HepG2 (cell line): ENCODE data around the gene NAGA. TPM values are rescaled to one million over a fixed set of nuclear protein-coding genes. Genes with fewer than 3 reads are reported as not detected.
A peak's percentile ranks its signal among the peaks of the same experiment; 100 is the strongest.

Experiments used
- ARID5B ChIP-seq: IDR thresholded peaks from 2 replicates; pipeline ENCODE4 v1.4.0; 2020; ENCODE audit warnings: mild to moderate bottlenecking, missing genetic modification reagents
- ESRRA ChIP-seq: sonication (generic); formaldehyde crosslinking; IDR thresholded peaks from 2 replicates; pipeline ENCODE4 v1.5.1; 2020; ENCODE audit warnings: mild to moderate bottlenecking, low read depth, missing genetic modification reagents
- ETS1 ChIP-seq: sonication (generic); formaldehyde crosslinking; IDR thresholded peaks from 2 replicates; pipeline ENCODE4 v1.4.0; 2020; ENCODE audit warnings: missing genetic modification reagents
- FLYWCH1 ChIP-seq: sonication (generic); formaldehyde crosslinking; IDR thresholded peaks from 2 replicates; pipeline ENCODE4 v1.8.1; 2023; ENCODE audit warnings: mild to moderate bottlenecking, missing genetic modification reagents
- FOXA3 ChIP-seq: IDR thresholded peaks from 2 replicates; pipeline ENCODE4 v1.6.1; 2016; ENCODE audit warnings: missing genetic modification reagents, missing compliant biosample characterization
- MLX ChIP-seq: IDR thresholded peaks from 2 replicates; pipeline ENCODE4 v1.6.1; 2016
- NAIF1 ChIP-seq: sonication (generic); formaldehyde crosslinking; IDR thresholded peaks from 2 replicates; pipeline ENCODE4 v1.5.0; 2020; ENCODE audit warnings: mild to moderate bottlenecking, missing genetic modification reagents, borderline replicate concordance
- NONO ChIP-seq, 2 experiments: fragments of 450-650 bp in 1 of 2; sonication (generic) in 1 of 2; formaldehyde crosslinking in 1 of 2; IDR thresholded peaks in 1 of 2; conservative IDR thresholded peaks in 1 of 2; 2 replicates each; pipeline versions ENCODE4 v1.6.1 to v1.8.0; 2017 to 2022; ENCODE audit warnings: mild to moderate bottlenecking in 1 of 2, missing genetic modification reagents in 1 of 2, moderate library complexity in 1 of 2
- PITX1 ChIP-seq: sonication (generic); formaldehyde crosslinking; IDR thresholded peaks from 2 replicates; pipeline ENCODE4 v1.5.1; 2020; ENCODE audit warnings: mild to moderate bottlenecking, missing genetic modification reagents
- PPARG ChIP-seq: conservative IDR thresholded peaks from 2 replicates; pipeline ENCODE4 v1.6.1; 2016; ENCODE audit warnings: missing biosample characterization, missing genetic modification reagents
- REL ChIP-seq: sonication (generic); formaldehyde crosslinking; conservative IDR thresholded peaks from 2 replicates; pipeline ENCODE4 v1.8.0; 2022; ENCODE audit warnings: mild to moderate bottlenecking, missing genetic modification reagents, moderate library complexity
- ZBTB38 ChIP-seq: sonication (generic); formaldehyde crosslinking; IDR thresholded peaks from 2 replicates; pipeline ENCODE4 v1.5.1; 2020; ENCODE audit warnings: mild to moderate bottlenecking, missing genetic modification reagents
- ZFP90 ChIP-seq: sonication (generic); formaldehyde crosslinking; IDR thresholded peaks from 2 replicates; pipeline ENCODE4 v1.8.0; 2022; ENCODE audit warnings: missing genetic modification reagents, mild to moderate bottlenecking, inconsistent platforms, borderline replicate concordance
- ZNF230 ChIP-seq: sonication (generic); formaldehyde crosslinking; IDR thresholded peaks from 2 replicates; pipeline ENCODE4 v1.4.0; 2020; ENCODE audit warnings: mild to moderate bottlenecking, missing genetic modification reagents
- ZNF275 ChIP-seq: sonication (generic); formaldehyde crosslinking; IDR thresholded peaks from 2 replicates; pipeline ENCODE4 v1.8.0; 2022; ENCODE audit warnings: missing genetic modification reagents, mild to moderate bottlenecking, inconsistent platforms, borderline replicate concordance
- ZNF350 ChIP-seq: sonication (generic); formaldehyde crosslinking; IDR thresholded peaks from 2 replicates; pipeline ENCODE4 v1.4.0; 2020; ENCODE audit warnings: mild to moderate bottlenecking, low read depth, missing genetic modification reagents, borderline replicate concordance
- ZNF510 ChIP-seq: sonication (generic); formaldehyde crosslinking; IDR thresholded peaks from 2 replicates; pipeline ENCODE4 v1.4.0; 2020; ENCODE audit warnings: low read depth, mild to moderate bottlenecking, missing genetic modification reagents
- ZNF607 ChIP-seq: sonication (generic); formaldehyde crosslinking; IDR thresholded peaks from 2 replicates; pipeline ENCODE4 v1.5.1; 2020; ENCODE audit warnings: missing genetic modification reagents, mild to moderate bottlenecking, borderline replicate concordance
- ZNF616 ChIP-seq: sonication (generic); formaldehyde crosslinking; IDR thresholded peaks from 2 replicates; pipeline ENCODE4 v1.5.0; 2020; ENCODE audit warnings: low read depth, mild to moderate bottlenecking, missing genetic modification reagents
- ZNF776 ChIP-seq: sonication (generic); formaldehyde crosslinking; IDR thresholded peaks from 2 replicates; pipeline ENCODE4 v1.4.0; 2020; ENCODE audit warnings: mild to moderate bottlenecking, missing genetic modification reagents
- polyA plus RNA-seq, 8 experiments: library from polyadenylated mRNA; depleted of rRNA in 3 of 8; stranded (reverse) in 7 of 8; unstranded in 1 of 8; fragments of >200 nt; fragmentation: Illumina TruSeq in 4 of 8; extraction: Trizol in 4 of 8; gene quantifications; 2 replicates each; pipeline versions ENCODE4 v1.2.1 to v1.2.3, GENCODE V29; 2011 to 2016; ENCODE audit warnings: low read depth in 4 of 8, missing spikeins in 1 of 8, mixed read lengths in 1 of 8; ENCODE audit not compliant: insufficient read depth in 1 of 8
- total RNA-seq, 5 experiments: library from RNA; depleted of rRNA; stranded (reverse); fragments of >200 nt; fragmentation: Illumina TruSeq; extraction: Trizol; gene quantifications; 2 replicates each; pipeline ENCODE4 v1.2.3, GENCODE V29; 2016; ENCODE audit warnings: low read depth in 1 of 5

Gene NAGA
- total and polyA plus RNA-seq, 2 of the 13 experiments (the other 11 are each of a cell fraction or from before 2014, with no cell fraction given), result 15.1 to 23.4 TPM

- TF ChIP-seq ETS1 (CRISPR knock-in tag) (peak; percentile 76), ZNF275 (CRISPR knock-in tag) (peak; percentile 82; the same call in 1 of the 2 replicates), ZNF776 (peak; percentile 70; the same call in 1 of the 2 replicates), NONO (IDR thresholded peaks at IDR 0.05) (no peak), NONO (CRISPR knock-in tag; conservative IDR thresholded peaks at IDR 0.05) (peak; percentile 75), FLYWCH1 (no peak), REL (no peak), ARID5B (CRISPR knock-in tag) (peak; percentile 65), ZNF230 (CRISPR knock-in tag) (peak; percentile 29; the same call in 1 of the 2 replicates), ZBTB38 (CRISPR knock-in tag) (no peak; the same call in 1 of the 2 replicates), PITX1 (peak; percentile 33; the same call in 1 of the 2 replicates), ZFP90 (peak; percentile 97), ZNF350 (CRISPR knock-in tag) (peak; percentile 78; the same call in 1 of the 2 replicates), PPARG (CRISPR knock-in tag) (peak; percentile 57; the same call in 1 of the 2 replicates), FOXA3 (CRISPR knock-in tag) (peak; percentile 40; the same call in 1 of the 2 replicates), ZNF616 (CRISPR knock-in tag) (0 out of 2 replicates have a peak, but pooled peaks have one; percentile 73), ZNF510 (CRISPR knock-in tag) (peak; percentile 92), ESRRA (CRISPR knock-in tag) (peak; percentile 66; the same call in 1 of the 2 replicates), MLX (no peak), ZNF607 (CRISPR knock-in tag) (peak; percentile 87; the same call in 1 of the 2 replicates), NAIF1 (no peak)
Observed at GRCh38 chr22:42090596-42091454, 20.2 kb upstream of the NAGA start, which contains the start of gene NDUFA6 (continued).
